K562 (cell line): ENCODE results near the gene MYO16. TPM values are rescaled to one million over a fixed set of nuclear protein-coding genes. Genes with fewer than 3 reads are reported as not detected.

Experiments used
- ATAC-seq: fragments of 200-7000 bp; cut with Tn5 transposase; 3 replicates; pipeline ENCODE4 v1.9.1; 2020; ENCODE audit warnings: moderate library complexity
- BruUV-seq: library from RNA; stranded (reverse); fragments of 400-500 nt; replicated peaks from 2 replicates; lab custom pipeline; 2021; lab: Mats Ljungman, UMichigan
- CTCF ChIA-PET: fragments of 300-600 bp; formaldehyde crosslinking; extraction: SDS; loops from one replicate; lab custom pipeline; 2021; ENCODE audit warnings: low intra/inter-chr PET ratio; lab: Yijun Ruan, JAX
- POLR2A ChIA-PET: fragments of 300-600, 350-650 bp; sonication (Branson Sonifier 250); formaldehyde crosslinking; extraction: SDS; loops from one replicate; lab custom pipeline; 2021; ENCODE audit warnings: antibody characterized with exemption, inconsistent platforms; lab: Yijun Ruan, JAX
- DNase-seq, 4 experiments: peaks; one replicate each; pipeline versions ENCODE4 v3.0.0 to v3.0.0-alpha.2; 2011 to 2018; ENCODE audit warnings: low spot score in 3 of 4, mixed read lengths in 3 of 4; ENCODE audit errors: extremely low read depth in 1 of 4
- FAIRE-seq: peaks from 2 replicates; lab custom pipeline; 2011; peaks lifted over from hg19 to GRCh38; lab: Jason Lieb, UNC
- H2AFZ ChIP-seq: 2 replicates; pipeline ENCODE4 v1.6.0; 2011; ENCODE audit warnings: low read depth, low read length, control low read depth, inconsistent platforms
- H3K27ac ChIP-seq: fragments of 200-600 bp; 3 replicates; pipeline ENCODE4 v1.8.0; 2011; ENCODE audit warnings: low read depth, mild to moderate bottlenecking, control low read depth, inconsistent platforms, low read length, moderate library complexity, mixed read lengths; ENCODE audit errors: extremely low read depth
- H3K27me3 ChIP-seq, 2 experiments: fragments of 300-600 bp in 1 of 2; 2 replicates in 1 of 2; 3 replicates in 1 of 2; pipeline versions ENCODE4 v1.6.0 to v1.8.0; 2011; ENCODE audit warnings: inconsistent platforms in 2 of 2, low read length in 2 of 2, mild to moderate bottlenecking in 1 of 2, mixed read lengths in 1 of 2, moderate library complexity in 1 of 2; ENCODE audit not compliant: control insufficient read depth in 2 of 2, insufficient read depth in 2 of 2
- H3K36me3 ChIP-seq: fragments of 300-600 bp; 3 replicates; pipeline ENCODE4 v1.8.0; 2011; ENCODE audit warnings: mild to moderate bottlenecking, low read length, inconsistent platforms; ENCODE audit not compliant: control insufficient read depth, insufficient read depth
- H3K4me1 ChIP-seq, 2 experiments: fragments of 200-600 bp in 1 of 2; replicated peaks in 1 of 2; 2 replicates in 1 of 2; 3 replicates in 1 of 2; pipeline versions ENCODE4 v1.5.1 to v1.8.0; 2011; ENCODE audit warnings: inconsistent platforms in 2 of 2, low read length in 2 of 2, mild to moderate bottlenecking in 1 of 2, mixed read lengths in 1 of 2, moderate library complexity in 1 of 2; ENCODE audit not compliant: control insufficient read depth in 2 of 2, insufficient read depth in 2 of 2
- H3K4me2 ChIP-seq: 2 replicates; pipeline ENCODE4 v1.6.1; 2011; ENCODE audit warnings: low read length, control low read depth, inconsistent platforms, mixed read lengths; ENCODE audit not compliant: insufficient read depth
- H3K4me3 ChIP-seq: fragments of 200-600 bp; sonication (generic), shearing (Covaris generic); 2 replicates; pipeline ENCODE4 v1.5.1; 2016; ENCODE audit warnings: control low read depth, inconsistent platforms
- H3K79me2 ChIP-seq: fragments of 200-600 bp; 3 replicates; pipeline ENCODE4 v1.8.0; 2011; ENCODE audit warnings: low read length, inconsistent platforms; ENCODE audit not compliant: control insufficient read depth, insufficient read depth
- H3K9ac ChIP-seq, 2 experiments: 2 replicates each; pipeline versions ENCODE4 v1.6.0 to v1.6.1; 2011; ENCODE audit warnings: low read depth in 2 of 2, low read length in 2 of 2, control low read depth in 1 of 2, inconsistent platforms in 1 of 2, mild to moderate bottlenecking in 1 of 2, mixed read lengths in 1 of 2; ENCODE audit not compliant: insufficient read depth in 1 of 2
- H3K9me1 ChIP-seq: one replicate; pipeline ENCODE4 v1.6.0; 2011; ENCODE audit warnings: inconsistent platforms, mild to moderate bottlenecking, low read length, moderate library complexity; ENCODE audit not compliant: control insufficient read depth, insufficient read depth
- H3K9me3 ChIP-seq: replicated peaks from 2 replicates; pipeline ENCODE4 v1.5.1; 2011; ENCODE audit warnings: low read depth, low read length, inconsistent platforms; ENCODE audit not compliant: control insufficient read depth, insufficient read depth
- H4K20me1 ChIP-seq: replicated peaks from 2 replicates; pipeline ENCODE4 v1.6.1; 2011; ENCODE audit warnings: low read length, inconsistent platforms, mixed read lengths; ENCODE audit not compliant: control insufficient read depth, insufficient read depth
- ASH1L ChIP-seq: fragments of 450-650 bp; IDR thresholded peaks from 2 replicates; pipeline ENCODE4 v1.6.1; 2018; ENCODE audit warnings: borderline replicate concordance, mild to moderate bottlenecking, low read depth; ENCODE audit not compliant: partially characterized antibody
- C11orf30 ChIP-seq: fragments of 450-650 bp; IDR thresholded peaks from 2 replicates; pipeline ENCODE4 v1.6.1; 2016; ENCODE audit warnings: low read depth, mild to moderate bottlenecking
- CBX8 ChIP-seq: fragments of 200-600 bp; sonication (generic); IDR thresholded peaks from 2 replicates; pipeline ENCODE4 v1.6.1; 2012; ENCODE audit warnings: borderline replicate concordance, mixed run types, low read depth, mild to moderate bottlenecking, moderate library complexity, mixed read lengths, low read length, control low read depth, inconsistent platforms; ENCODE audit not compliant: poor library complexity, severe bottlenecking; ENCODE audit errors: extremely low read depth
- HCFC1 ChIP-seq: IDR thresholded peaks from 2 replicates; pipeline ENCODE4 v1.6.1; 2012; ENCODE audit warnings: low read depth, low read length, improper control_type of control experiment
- MXI1 ChIP-seq: IDR thresholded peaks from 2 replicates; pipeline ENCODE4 v1.6.1; 2011; ENCODE audit warnings: low read depth, mild to moderate bottlenecking, improper control_type of control experiment, low read length
- NFYB ChIP-seq: IDR thresholded peaks from 2 replicates; pipeline ENCODE4 v1.6.1; 2011; ENCODE audit warnings: mild to moderate bottlenecking, moderate library complexity; ENCODE audit not compliant: insufficient read length; ENCODE audit errors: extremely low read depth
- NONO ChIP-seq, 2 experiments: fragments of 200-400 bp in 1 of 2; fragments of 450-650 bp in 1 of 2; formaldehyde crosslinking in 1 of 2; IDR thresholded peaks; 2 replicates each; pipeline ENCODE4 v1.6.1; 2017; ENCODE audit warnings: low read depth in 2 of 2, mild to moderate bottlenecking in 2 of 2, moderate library complexity in 2 of 2, low read length in 1 of 2
- RBM17 ChIP-seq: fragments of 200-400 bp; formaldehyde crosslinking; IDR thresholded peaks from 2 replicates; pipeline ENCODE4 v1.6.1; 2017; ENCODE audit warnings: low read depth, mild to moderate bottlenecking, low read length, borderline replicate concordance
- SRSF1 ChIP-seq: fragments of 200-400 bp; formaldehyde crosslinking; IDR thresholded peaks from 2 replicates; pipeline ENCODE4 v1.6.1; 2017; ENCODE audit warnings: mild to moderate bottlenecking, low read depth, low read length, moderate library complexity
- TAF7 ChIP-seq: fragments of 450-650 bp; IDR thresholded peaks from 2 replicates; pipeline ENCODE4 v1.6.1; 2016; ENCODE audit warnings: missing genetic modification characterization, missing compliant biosample characterization
- TEAD1 ChIP-seq, 2 experiments: fragments of 450-650 bp in 1 of 2; sonication (generic) in 1 of 2; formaldehyde crosslinking; IDR thresholded peaks; 2 replicates each; pipeline versions ENCODE4 v1.4.0 to v1.8.0; 2020 to 2022; ENCODE audit warnings: mild to moderate bottlenecking in 2 of 2, missing genetic modification reagents in 1 of 2
- ZNF134 ChIP-seq: fragments of 250-450 bp; sonication (Bioruptor Pico); conservative IDR thresholded peaks from 2 replicates; pipeline ENCODE4 v1.4.0; 2020
- ZNF316 ChIP-seq: fragments of 450-650 bp; IDR thresholded peaks from 2 replicates; pipeline ENCODE4 v1.6.1; 2016
- ZNF444 ChIP-seq: fragments of 250-450 bp; sonication (Bioruptor Pico); IDR thresholded peaks from 2 replicates; pipeline ENCODE4 v1.4.0; 2020; ENCODE audit warnings: mild to moderate bottlenecking, moderate library complexity
- WGBS: fragments of 100-300 bp; shearing (Covaris generic); methylation state at CpG from one replicate; pipeline ENCODE4 v1.1.6; 2016; ENCODE audit warnings: low coverage, mixed read lengths; ENCODE audit not compliant: insufficient coverage; ENCODE audit errors: missing lambda C conversion rate; 5-methylcytosine and 5-hydroxymethylcytosine counted together
- in situ Hi-C: fragments of 300-500 bp; cut with MboI; formaldehyde crosslinking; loops from 4 replicates; pipeline ENCODE4 v1.15.0; 2018; ENCODE audit warnings: inconsistent platforms, mixed read lengths
- intact Hi-C: fragments of 100-400 bp; cut with micrococcal nuclease; formaldehyde crosslinking; loops from 2 replicates; pipeline ENCODE4 v1.14.2; 2022
- polyA plus RNA-seq, 8 experiments: library from polyadenylated mRNA; depleted of rRNA in 4 of 8; stranded (reverse) in 5 of 8; unstranded in 3 of 8; fragments of >200 nt; fragmentation: Nextera tagmentation in 2 of 8; fragmentation: Illumina TruSeq in 1 of 8; extraction: Ambion mirVana in 2 of 8; extraction: Trizol in 1 of 8; gene quantifications; 2 replicates each; pipeline versions ENCODE4 v1.2.1 to v1.2.3, GENCODE V29; 2011 to 2014; ENCODE audit warnings: inconsistent platforms in 1 of 8, missing spikeins in 1 of 8
- total RNA-seq, 7 experiments: library from RNA; depleted of rRNA in 6 of 7; stranded (reverse); fragments of >200 nt in 6 of 7; fragmentation: Illumina TruSeq in 2 of 7; extraction: Trizol in 2 of 7; gene quantifications; 2 replicates each; pipeline versions ENCODE4 v1.2.1 to v1.2.3, GENCODE V29; 2011 to 2021; ENCODE audit warnings: low replicate concordance in 1 of 7
- TF ChIP-seq, protein P1 (sequence below): fragments of 450-650 bp; formaldehyde crosslinking; IDR thresholded peaks from 2 replicates; pipeline ENCODE4 v1.4.0; 2020; ENCODE audit warnings: mild to moderate bottlenecking

MYO16 gene
- total and polyA plus RNA-seq, 9 of the 15 experiments (the other 6 are each of a cell fraction or from before 2014, with no cell fraction given): 4.3 to 45.7 (median 12.1) TPM

DNA sequence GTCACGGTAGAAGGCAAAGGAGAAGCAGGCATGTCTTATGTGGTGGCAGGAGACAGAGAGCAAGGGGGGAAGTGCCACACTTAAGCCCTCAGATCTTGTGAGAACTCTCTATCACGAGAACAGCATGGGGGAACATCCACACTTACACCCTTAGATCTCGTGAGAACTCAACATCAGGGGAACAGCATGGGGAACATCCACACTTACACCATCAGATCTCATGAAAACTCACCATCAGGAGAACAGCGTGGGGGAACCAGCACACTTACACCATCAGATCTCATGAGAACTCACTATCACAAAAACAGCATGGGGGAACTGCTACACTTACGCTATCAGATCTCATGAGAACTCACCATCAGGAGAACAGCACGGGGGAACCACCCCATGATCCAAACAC, 445.0 kb downstream of the MYO16 start:
- no peak overlapping the region for H2AFZ ChIP-seq
- H3K4me3 ChIP-seq: no peak overlapping the region
- TF ChIP-seq NFYB: no peak
- TF ChIP-seq HCFC1: no peak
- TF ChIP-seq NONO (IDR thresholded peaks at IDR 0.05; ENCODE audit: low read depth in 2 of 2, low read length in 1 of 2): no peak
- TF ChIP-seq MXI1: no peak
- H3K9me1 ChIP-seq: no peaks in the 10 kb centered on the region
- intact Hi-C loops: no loop called here
- H3K4me1 ChIP-seq: no peaks in the 10 kb centered on the region
- no peaks in the 10 kb centered on the region for H3K27me3 ChIP-seq
- no peaks in the 10 kb centered on the region for H3K79me2 ChIP-seq
- CTCF ChIA-PET: no interaction called here
- 44% methylated on average over 6 of the region's 6 CpGs for WGBS
- no peaks in the 10 kb centered on the region for H3K9me3 ChIP-seq
- BruUV-seq: no TSS peak
- H3K4me2 ChIP-seq: no peak overlapping the region
- DNase-seq (no peak), ATAC-seq (no peak), FAIRE-seq (no peak)
- H4K20me1 ChIP-seq: no peaks in the 10 kb centered on the region
- H3K9ac ChIP-seq: no peak overlapping the region
- H3K27ac ChIP-seq: no peak overlapping the region
- in situ Hi-C loops: no loop called here
- H3K36me3 ChIP-seq: no peaks in the 10 kb centered on the region
- POLR2A ChIA-PET: no interaction called here

DNA sequence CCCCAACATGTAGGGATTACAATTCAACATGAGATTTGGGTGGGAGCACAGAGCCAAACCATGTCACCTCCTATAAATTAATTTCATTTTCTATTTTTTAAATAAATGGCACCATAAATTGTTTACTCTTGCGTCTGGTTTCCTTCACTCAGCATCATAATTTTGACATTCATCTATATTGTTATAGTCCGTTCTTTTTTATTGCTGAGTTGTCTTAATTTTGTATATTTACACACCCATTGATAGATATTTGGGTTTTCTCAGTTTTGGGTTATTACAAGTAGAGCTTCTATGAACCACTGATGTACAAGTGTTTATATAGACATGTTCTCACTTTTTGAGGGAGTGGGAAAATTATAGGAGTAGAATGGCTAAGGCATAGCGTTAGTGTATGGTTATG, 445.4 kb downstream of the MYO16 start:
- no peak overlapping the region for H2AFZ ChIP-seq
- ATAC-seq (no peak), DNase-seq (no peak), FAIRE-seq (no peak)
- intact Hi-C loops: no loop called here
- H3K27me3 ChIP-seq: no peaks in the 10 kb centered on the region
- WGBS: 50% methylated on average over 3 of the region's 3 CpGs
- no peaks in the 10 kb centered on the region for H3K9me3 ChIP-seq
- no peak overlapping the region for H3K4me2 ChIP-seq
- H4K20me1 ChIP-seq: no peaks in the 10 kb centered on the region
- no peaks in the 10 kb centered on the region for H3K9me1 ChIP-seq
- no peak overlapping the region for H3K27ac ChIP-seq
- no peaks in the 10 kb centered on the region for H3K36me3 ChIP-seq
- POLR2A ChIA-PET: no interaction called here
- peak; percentile 55 for TF ChIP-seq ZNF316
- TF ChIP-seq SRSF1: no peak
- TF ChIP-seq NFYB: no peak
- no peak for TF ChIP-seq RBM17
- no peak for TF ChIP-seq ZNF134 (CRISPR knock-in tag)
- peak; percentile 16; the same call in 1 of the 2 replicates for TF ChIP-seq C11orf30
- TF ChIP-seq, protein P1, sequence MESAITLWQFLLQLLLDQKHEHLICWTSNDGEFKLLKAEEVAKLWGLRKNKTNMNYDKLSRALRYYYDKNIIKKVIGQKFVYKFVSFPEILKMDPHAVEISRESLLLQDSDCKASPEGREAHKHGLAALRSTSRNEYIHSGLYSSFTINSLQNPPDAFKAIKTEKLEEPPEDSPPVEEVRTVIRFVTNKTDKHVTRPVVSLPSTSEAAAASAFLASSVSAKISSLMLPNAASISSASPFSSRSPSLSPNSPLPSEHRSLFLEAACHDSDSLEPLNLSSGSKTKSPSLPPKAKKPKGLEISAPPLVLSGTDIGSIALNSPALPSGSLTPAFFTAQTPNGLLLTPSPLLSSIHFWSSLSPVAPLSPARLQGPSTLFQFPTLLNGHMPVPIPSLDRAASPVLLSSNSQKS: no peak
- no peak for TF ChIP-seq ASH1L
- no peak for TF ChIP-seq CBX8
- TF ChIP-seq TAF7 (tag): no peak
- TF ChIP-seq ZNF444 (CRISPR knock-in tag): no peak
- TF ChIP-seq TEAD1 (CRISPR knock-in tag; IDR thresholded peaks at IDR 0.05): no peak
- no peak overlapping the region for H3K4me3 ChIP-seq
- CTCF ChIA-PET: no interaction called here
- H3K4me1 ChIP-seq: no peaks in the 10 kb centered on the region
- no peaks in the 10 kb centered on the region for H3K79me2 ChIP-seq
- H3K9ac ChIP-seq: no peak overlapping the region
- in situ Hi-C loops: no loop called here
- no TSS peak for BruUV-seq
